ENCODE results near the gene CASQ1. TPM values are rescaled to one million over a fixed set of nuclear protein-coding genes. Genes with fewer than 3 reads are reported as not detected.

Gene CASQ1
- total RNA-seq, 1 experiment from 2014 or later: not detected

DNA sequence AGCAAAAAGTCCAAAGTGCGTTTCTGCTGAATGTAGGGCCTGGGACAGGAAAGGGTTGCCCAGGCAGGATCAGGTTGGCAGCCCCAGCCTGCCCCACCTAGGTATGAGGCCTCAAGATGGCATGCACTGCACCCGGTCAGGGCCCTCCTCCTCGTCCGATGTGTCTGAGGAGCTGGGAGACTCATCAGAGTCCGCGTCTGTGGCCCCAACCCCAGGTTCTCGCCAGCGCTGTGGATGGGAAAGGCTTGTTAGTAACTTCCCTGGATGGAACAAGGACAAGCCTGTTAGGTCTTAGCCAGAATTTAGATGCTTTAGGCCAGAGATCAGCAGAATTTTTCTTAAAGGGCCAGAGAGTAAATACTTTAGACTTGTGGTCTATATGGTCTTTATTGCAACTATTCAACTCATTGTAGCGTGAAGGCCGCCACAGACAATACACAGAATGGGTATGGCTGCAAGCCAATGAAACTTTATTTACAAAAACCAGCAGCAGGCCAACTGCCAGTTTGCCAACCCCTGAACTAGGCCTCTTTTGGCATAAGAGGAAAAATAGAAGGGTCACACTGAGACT, 27.2 kb downstream of the CASQ1 start:
- Histone ChIP-seq H3K36me3 (ENCODE audit: control insufficient read depth, insufficient read depth, low read length) (peaks cover 3% of the 10 kb centered on the region; the same call in 1 of the 2 replicates), H3K27me3 (replicated peaks; ENCODE audit: control insufficient read depth, insufficient read depth, low read length) (no peaks in the 10 kb centered on the region), H3K9me3 (no peaks in the 10 kb centered on the region), H3K4me3 (ENCODE audit: low read depth, low read length) (no peak overlapping the region), H3K4me1 (0 out of 2 replicates have a peak, but pooled peaks cover 6% of the 10 kb centered on the region)
- ChIA-PET POLR2A (no interaction called here), CTCF (interaction anchor here (4.9 kb wide), 1 partner anchor 26 kb away, joined by 106 read pairs; the partner anchor contains the start of gene CASQ1)
- intact Hi-C loops (cut with micrococcal nuclease; ENCODE audit: unreplicated experiment): no loop called here
- H3K4me3 Mint-ChIP-seq (ENCODE audit: unreplicated experiment): no peak overlapping the region
- no peak for DNase-seq
- peaks cover 9% of the 10 kb centered on the region for H3K4me1 Mint-ChIP-seq (ENCODE audit: low read depth, unreplicated experiment)
- no TSS peak for BruUV-seq (replicated peaks)
- TF ChIP-seq CTCF (IDR thresholded peaks at IDR 0.05; ENCODE audit: insufficient read depth in 1 of 2, low read depth in 1 of 2, low read length in 1 of 2, severe bottlenecking in 1 of 2, unreplicated experiment in 1 of 2): no peak
- peak overlapping the region; percentile 15 for H3K27ac Mint-ChIP-seq (ENCODE audit: unreplicated experiment)
- no peaks in the 10 kb centered on the region for H3K27me3 Mint-ChIP-seq (ENCODE audit: insufficient read depth, unreplicated experiment)
- peaks cover 55% of the 10 kb centered on the region for H3K36me3 Mint-ChIP-seq (ENCODE audit: insufficient read depth, unreplicated experiment)
- no peaks in the 10 kb centered on the region for H3K9me3 Mint-ChIP-seq (ENCODE audit: unreplicated experiment)

DNA sequence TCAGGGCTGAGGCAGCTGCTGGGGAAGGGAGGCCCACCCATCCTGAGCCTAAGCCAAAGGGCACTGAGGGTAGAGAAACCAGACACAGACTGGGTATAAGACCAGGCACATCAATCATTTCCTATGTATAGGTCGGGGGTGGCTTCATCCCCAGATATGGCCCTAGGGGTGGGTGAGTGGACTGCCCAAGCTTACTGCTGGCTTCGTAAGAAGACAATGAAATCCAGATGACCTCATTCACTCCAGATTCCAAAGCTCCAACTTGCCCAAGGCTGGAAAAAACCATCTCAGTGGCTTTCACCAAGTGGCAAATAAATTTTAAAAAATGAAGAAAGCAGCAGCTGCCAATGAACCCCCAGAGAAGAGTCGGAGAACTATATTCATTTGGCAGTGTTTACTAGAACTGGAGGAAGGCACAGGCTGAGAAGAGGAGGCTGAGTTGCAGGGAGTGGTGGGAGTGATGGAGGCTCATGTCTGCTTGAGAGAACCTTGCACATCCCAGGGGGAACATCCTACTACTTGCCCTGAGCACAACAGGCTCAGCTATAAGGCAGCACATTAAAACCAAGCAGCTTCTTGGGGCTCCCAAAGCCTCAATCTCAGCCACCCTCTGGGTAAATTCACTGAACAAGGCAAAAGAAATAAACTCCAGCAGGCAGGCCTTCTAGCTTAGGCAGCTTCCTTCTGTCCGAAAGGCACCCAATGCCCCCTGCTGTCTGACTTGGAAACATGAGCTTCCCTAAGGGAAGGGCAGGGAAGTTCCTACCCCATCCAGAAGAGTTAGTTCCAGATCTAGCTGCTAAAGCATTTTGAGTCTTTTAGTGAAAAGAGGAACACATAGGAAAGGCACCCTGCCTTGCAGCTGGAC, 28.9 kb downstream of the CASQ1 start:
- no peaks in the 10 kb centered on the region for H3K9me3 ChIP-seq
- Mint-ChIP-seq H3K4me1 (ENCODE audit: low read depth, unreplicated experiment) (peaks cover 9% of the 10 kb centered on the region), H3K9me3 (ENCODE audit: unreplicated experiment) (no peaks in the 10 kb centered on the region), H3K27ac (ENCODE audit: unreplicated experiment) (no peak overlapping the region), H3K36me3 (ENCODE audit: insufficient read depth, unreplicated experiment) (peaks cover 47% of the 10 kb centered on the region), H3K27me3 (ENCODE audit: insufficient read depth, unreplicated experiment) (no peaks in the 10 kb centered on the region), H3K4me3 (ENCODE audit: unreplicated experiment) (no peak overlapping the region)
- TF ChIP-seq CTCF (IDR thresholded peaks at IDR 0.05; ENCODE audit: insufficient read depth in 1 of 2, low read depth in 1 of 2, low read length in 1 of 2, severe bottlenecking in 1 of 2, unreplicated experiment in 1 of 2): peak; percentile 62 to 67
- intact Hi-C loops (cut with micrococcal nuclease; ENCODE audit: unreplicated experiment): loop anchor here (1.0 kb wide), 2 partner anchors 26 to 118 kb away; no protein-coding TSS in a partner anchor
- no peaks in the 10 kb centered on the region for H3K27me3 ChIP-seq (replicated peaks; ENCODE audit: control insufficient read depth, insufficient read depth, low read length)
- DNase-seq: peak; percentile 62 to 69
- H3K36me3 ChIP-seq (ENCODE audit: control insufficient read depth, insufficient read depth, low read length): peaks cover 2% of the 10 kb centered on the region
- no peak overlapping the region for H3K4me3 ChIP-seq (ENCODE audit: low read depth, low read length)
- H3K4me1 ChIP-seq: 0 out of 2 replicates have a peak, but pooled peaks cover 6% of the 10 kb centered on the region
- ChIA-PET POLR2A (interaction anchor here (1.1 to 1.3 kb wide), 2 partner anchors 33 to 119 kb away, joined by 6 to 7 read pairs; no protein-coding TSS in a partner anchor), CTCF (interaction anchor here (0.6 to 4.9 kb wide), 19 partner anchors 9 to 178 kb away, joined by 3 to 106 read pairs (median 6); partner anchors contain the start of genes CASQ1, IGSF8 and PEX19)
- BruUV-seq (replicated peaks): no TSS peak

DNA sequence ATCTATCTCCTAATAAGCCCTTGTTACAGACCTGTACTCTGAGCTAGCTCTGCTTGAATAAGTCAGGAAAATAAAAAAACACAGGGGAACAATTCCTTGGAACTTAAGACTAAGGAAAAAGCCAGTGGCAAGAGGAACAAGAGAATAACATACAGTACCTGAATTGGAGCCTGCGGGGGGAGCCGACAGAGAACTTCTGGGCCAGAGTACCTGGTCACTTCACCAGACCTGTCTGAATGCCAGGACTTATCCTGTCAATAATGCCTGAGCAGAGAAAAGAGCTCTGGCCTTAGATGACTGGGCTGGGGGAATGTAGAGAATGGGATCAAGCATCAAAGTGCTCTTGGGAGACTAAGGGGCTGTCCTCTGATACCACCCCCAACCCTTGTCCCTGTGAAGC, 29.9 kb downstream of the CASQ1 start:
- no TSS peak for BruUV-seq (replicated peaks)
- no peaks in the 10 kb centered on the region for H3K27me3 ChIP-seq (replicated peaks; ENCODE audit: control insufficient read depth, insufficient read depth, low read length)
- CTCF ChIA-PET: interaction anchor here (0.8 to 4.9 kb wide), 15 partner anchors 8 to 156 kb away, joined by 3 to 106 read pairs (median 7); partner anchors contain the start of genes CASQ1 and IGSF8
- Mint-ChIP-seq H3K27ac (ENCODE audit: unreplicated experiment) (no peak overlapping the region), H3K4me3 (ENCODE audit: unreplicated experiment) (no peak overlapping the region), H3K4me1 (ENCODE audit: low read depth, unreplicated experiment) (peaks cover 9% of the 10 kb centered on the region), H3K36me3 (ENCODE audit: insufficient read depth, unreplicated experiment) (peaks cover 40% of the 10 kb centered on the region), H3K9me3 (ENCODE audit: unreplicated experiment) (no peaks in the 10 kb centered on the region), H3K27me3 (ENCODE audit: insufficient read depth, unreplicated experiment) (no peaks in the 10 kb centered on the region)
- no peak for DNase-seq
- H3K4me3 ChIP-seq (ENCODE audit: low read depth, low read length): no peak overlapping the region
- TF ChIP-seq CTCF (IDR thresholded peaks at IDR 0.05; ENCODE audit: insufficient read depth in 1 of 2, low read depth in 1 of 2, low read length in 1 of 2, severe bottlenecking in 1 of 2, unreplicated experiment in 1 of 2): no peak
- POLR2A ChIA-PET: interaction anchor here (1.3 kb wide), 1 partner anchor 32 kb away, joined by 6 read pairs; no protein-coding TSS in a partner anchor
- intact Hi-C loops (cut with micrococcal nuclease; ENCODE audit: unreplicated experiment): no loop called here
- H3K36me3 ChIP-seq (ENCODE audit: control insufficient read depth, insufficient read depth, low read length): peaks cover 4% of the 10 kb centered on the region
- H3K4me1 ChIP-seq: 0 out of 2 replicates have a peak, but pooled peaks cover 6% of the 10 kb centered on the region
- H3K9me3 ChIP-seq: no peaks in the 10 kb centered on the region
